GM12873 (cell line): ENCODE results near the gene LNP1.

Experiments
- CTCF ChIP-seq: IDR thresholded peaks from 2 replicates; pipeline ENCODE4 v1.5.1; 2012; ENCODE audit warnings: low read depth, mild to moderate bottlenecking, moderate library complexity, low read length, control low read depth; ENCODE audit not compliant: insufficient read depth; ENCODE audit errors: missing control alignments

The LNP1 gene

DNA sequence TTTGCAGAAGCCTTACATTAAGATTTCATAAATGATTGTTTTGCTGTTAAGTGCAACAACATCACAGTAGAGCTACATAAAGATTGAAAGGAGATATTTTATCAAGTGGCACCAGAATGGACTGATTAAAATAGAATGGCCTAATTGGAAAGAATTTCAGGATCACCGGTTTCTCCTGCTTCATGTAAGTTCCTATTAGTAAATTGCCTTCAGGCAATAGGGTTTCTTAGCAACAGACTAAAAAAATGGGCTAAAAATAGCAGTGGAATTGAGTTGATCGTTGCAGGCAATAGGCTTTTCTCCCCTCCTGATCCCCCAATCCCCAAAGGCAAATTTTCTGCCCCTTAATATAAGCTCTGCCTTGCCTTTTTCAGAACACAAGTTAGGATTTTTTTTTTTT lies 917 bp downstream of the LNP1 start:
- no peak for TF ChIP-seq CTCF

GRCh38 chr3:100402891-100403290 lies 1.6 kb downstream of the LNP1 start:
- TF ChIP-seq CTCF, result no peak

DNA sequence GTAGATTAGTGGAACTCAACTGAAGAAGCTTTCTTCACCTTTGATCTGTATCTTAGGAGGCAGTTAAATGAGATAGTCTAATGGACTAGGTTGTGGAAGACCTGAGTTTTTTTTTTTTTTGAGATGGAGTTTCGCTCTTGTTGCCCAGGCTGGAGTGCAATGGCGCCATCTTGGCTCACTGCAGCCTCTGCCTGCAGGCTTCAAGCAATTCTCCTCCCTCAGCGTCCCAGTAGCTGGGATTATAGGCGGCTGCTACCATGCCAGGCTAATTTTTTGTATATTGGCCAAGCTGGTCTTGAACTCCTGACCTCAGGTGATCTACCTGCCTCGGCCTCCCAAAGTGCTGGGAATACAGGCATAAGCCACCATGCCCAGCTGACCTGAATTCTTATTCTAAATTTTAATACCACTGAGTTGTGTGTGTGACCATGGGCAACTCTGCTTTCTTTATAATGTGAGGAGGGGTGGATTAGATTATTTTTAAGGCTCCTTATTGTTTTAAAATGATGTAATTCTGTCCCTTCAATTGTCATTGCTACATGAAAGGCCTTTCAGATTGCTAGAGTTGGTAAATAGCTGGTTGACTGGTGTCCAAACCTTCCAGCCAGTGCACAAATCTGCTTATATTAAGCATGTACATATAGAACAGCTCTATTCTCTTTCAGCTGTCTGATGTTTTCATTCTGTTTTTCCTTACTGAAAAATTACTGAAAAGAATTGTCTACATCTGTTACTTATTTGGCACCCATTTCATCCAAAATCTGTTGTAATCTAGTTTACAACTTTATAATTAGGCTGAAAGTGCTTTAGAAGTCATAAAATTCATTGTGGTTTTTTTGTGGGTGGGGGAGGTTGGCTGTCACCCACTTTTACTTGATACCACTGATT lies 2.3 kb downstream of the LNP1 start:
- peak; percentile 10 for TF ChIP-seq CTCF

GRCh38 chr3:100404250-100404548 lies 2.9 kb downstream of the LNP1 start:
- TF ChIP-seq CTCF, result no peak

GRCh38 chr3:100407164-100407563 lies 5.8 kb downstream of the LNP1 start:
- no peak for TF ChIP-seq CTCF

DNA sequence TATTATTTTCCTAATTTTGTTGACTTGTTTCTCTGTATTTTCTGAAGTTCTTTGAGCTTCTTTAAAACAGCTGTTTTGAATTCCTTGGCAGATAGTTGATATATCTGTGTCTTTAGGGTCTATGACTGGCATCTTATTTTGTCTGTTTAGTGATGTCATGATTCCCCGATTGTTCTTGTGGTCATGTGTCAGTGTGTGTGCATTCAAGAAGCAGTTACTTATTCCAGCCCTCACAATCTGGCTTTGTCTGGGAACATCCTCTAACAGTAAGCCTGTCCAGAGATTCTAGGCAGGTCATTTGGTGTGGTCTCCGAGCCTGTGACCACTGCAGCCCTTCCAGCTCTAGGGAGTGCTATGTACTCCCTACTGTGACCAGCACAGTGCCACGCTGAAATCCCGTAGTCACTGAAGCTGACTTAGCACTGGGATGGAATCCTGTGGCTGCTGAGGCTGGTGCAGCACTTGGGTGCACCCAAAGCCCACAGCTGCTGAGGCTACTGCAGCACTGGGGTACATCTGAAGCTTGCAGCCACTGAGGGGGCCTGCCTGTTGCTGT lies 6.7 kb downstream of the LNP1 start:
- no peak for TF ChIP-seq CTCF

DNA sequence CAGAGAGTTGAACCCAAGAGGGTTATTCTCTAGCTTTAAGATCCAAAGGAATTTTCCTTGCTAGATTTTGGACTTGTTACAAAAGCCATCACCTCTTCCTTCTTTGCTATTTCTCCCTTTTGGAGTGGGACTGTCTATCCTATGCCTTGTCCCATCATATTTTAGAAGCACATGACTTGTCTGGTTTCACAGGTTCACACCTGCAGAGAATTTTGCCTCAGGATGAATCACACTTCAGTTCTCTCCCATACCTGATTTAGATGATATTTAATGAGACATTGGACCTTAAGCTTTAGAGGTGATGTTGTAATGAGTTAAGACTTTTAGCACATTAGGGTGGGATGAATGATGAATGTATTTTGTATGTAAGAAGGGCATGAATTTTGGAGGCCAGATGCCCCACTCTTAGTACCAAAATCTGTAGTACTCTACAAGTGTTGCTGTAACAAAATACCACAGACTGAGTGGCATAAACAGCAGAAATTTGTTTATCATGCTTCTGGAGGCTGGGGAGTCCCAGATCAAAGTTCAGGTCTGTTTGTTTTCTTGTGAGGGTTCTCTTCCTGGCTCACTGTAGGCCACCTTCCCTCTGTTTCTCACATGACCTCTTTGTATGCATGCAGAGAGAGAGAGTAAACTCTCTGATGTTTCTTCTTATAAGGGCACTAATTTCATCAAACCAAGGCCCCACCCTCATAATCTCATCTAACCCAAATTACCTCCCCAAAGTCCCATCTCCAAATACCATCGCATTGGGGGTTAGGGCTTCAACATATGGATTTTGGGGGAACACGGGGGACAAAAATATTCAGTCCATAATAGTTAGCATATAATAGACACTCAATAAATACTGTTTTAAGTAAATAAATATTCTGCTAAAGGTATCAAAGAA lies 10.0 kb downstream of the LNP1 start:
- no peak for TF ChIP-seq CTCF
